GM18951 (cell line): ENCODE measurements around the gene IQSEC1.

Experiments used
- POLR2A ChIP-seq: IDR thresholded peaks from 4 replicates; pipeline ENCODE4 v1.6.1; 2011; ENCODE audit warnings: mild to moderate bottlenecking; ENCODE audit not compliant: insufficient read length, insufficient read depth; ENCODE audit errors: extremely low read depth
- in situ Hi-C: fragments of 300-500 bp; cut with MboI; formaldehyde crosslinking; loops from one replicate; pipeline ENCODE4 v1.12.0; 2022; ENCODE audit warnings: low sequenced_read_pairs, mixed read lengths, inconsistent platforms; ENCODE audit not compliant: unreplicated experiment

The IQSEC1 gene

GRCh38 chr3:12896063-12896985 is 176.9 kb downstream of the IQSEC1 start:
- in situ Hi-C loops, result no loop called here
- TF ChIP-seq POLR2A, result no peak

GRCh38 chr3:12895391-12896062 is 177.7 kb downstream of the IQSEC1 start:
- in situ Hi-C loops, result no loop called here
- peak; percentile 46 for TF ChIP-seq POLR2A

- TF ChIP-seq POLR2A, result no peak
- in situ Hi-C loops, result no loop called here
Measured at GRCh38 chr3:12894629-12895028, 178.6 kb downstream of the IQSEC1 start.

- TF ChIP-seq POLR2A, result no peak
- in situ Hi-C loops, result no loop called here
Measured at GRCh38 chr3:12893852-12894251, 179.4 kb downstream of the IQSEC1 start.

GRCh38 chr3:12893247-12893646 is 180.0 kb downstream of the IQSEC1 start:
- TF ChIP-seq POLR2A, result no peak
- in situ Hi-C loops, result no loop called here

- no peak for TF ChIP-seq POLR2A
Measured at GRCh38 chr3:12892840-12893189, 180.4 kb downstream of the IQSEC1 start.

GRCh38 chr3:12891985-12892839 is 181.0 kb downstream of the IQSEC1 start:
- in situ Hi-C loops, result no loop called here
- no peak for TF ChIP-seq POLR2A

More at GRCh38 chr3:12892840-12893189, 180.4 kb downstream of the IQSEC1 start:
- in situ Hi-C loops, result no loop called here

- in situ Hi-C loops, result no loop called here
- no peak for TF ChIP-seq POLR2A
Measured at GRCh38 chr3:12891391-12891984, 181.7 kb downstream of the IQSEC1 start.

GRCh38 chr3:12890610-12891390 is 182.4 kb downstream of the IQSEC1 start:
- TF ChIP-seq POLR2A, result no peak
- in situ Hi-C loops, result no loop called here

GRCh38 chr3:12886736-12887135 is 186.5 kb downstream of the IQSEC1 start:
- in situ Hi-C loops, result no loop called here
- no peak for TF ChIP-seq POLR2A

- TF ChIP-seq POLR2A, result no peak
- in situ Hi-C loops, result no loop called here
Measured at GRCh38 chr3:12886106-12886679, 187.0 kb downstream of the IQSEC1 start.

- in situ Hi-C loops, result no loop called here
Measured at GRCh38 chr3:12885583-12885930, 187.7 kb downstream of the IQSEC1 start.

More at GRCh38 chr3:12885583-12885930, 187.7 kb downstream of the IQSEC1 start:
- no peak for TF ChIP-seq POLR2A
